NB4 (cell line): Measurements from ENCODE around the gene CIDEC.
"Not testable (repeated sequence)": the region's sequence is repeated elsewhere in the genome, so short reads cannot be mapped to it uniquely, and the experiment has no call there.

Experiments
- DNase-seq: peaks from one replicate; pipeline ENCODE4 v3.0.0; 2010; ENCODE audit warnings: low read depth
- H3K4me3 ChIP-seq: one replicate; pipeline ENCODE4 v1.5.1; 2011; ENCODE audit warnings: mild to moderate bottlenecking, low read depth, low read length, moderate library complexity
- CTCF ChIP-seq: IDR thresholded peaks from one replicate; pipeline ENCODE4 v1.5.1; 2012; ENCODE audit warnings: low read depth, low read length
- MAX ChIP-seq: IDR thresholded peaks from 2 replicates; pipeline ENCODE4 v1.6.1; 2011; ENCODE audit warnings: low read depth, low read length
- MYC ChIP-seq: IDR thresholded peaks from 2 replicates; pipeline ENCODE4 v1.6.1; 2011; ENCODE audit warnings: low read depth, low read length
- POLR2A ChIP-seq: IDR thresholded peaks from 2 replicates; pipeline ENCODE4 v1.6.1; 2011; ENCODE audit warnings: mild to moderate bottlenecking; ENCODE audit not compliant: insufficient read length; ENCODE audit errors: extremely low read depth

The CIDEC gene

GRCh38 chr3:9903238-9903624 lies 23.2 kb upstream of the CIDEC start:
- TF ChIP-seq POLR2A (no peak), MYC (no peak), MAX (no peak), CTCF (no peak)
- peak overlapping the region; percentile 82 for H3K4me3 ChIP-seq
- peak; percentile 45 for DNase-seq

- peak; percentile 80 for DNase-seq
- H3K4me3 ChIP-seq, result peak within 1 kb of the TSS; percentile 82
- TF ChIP-seq CTCF (no peak), MYC (no peak), POLR2A (peak; percentile 17), MAX (no peak)
Measured at GRCh38 chr3:9902372-9903237, 22.6 kb upstream of the CIDEC start, which contains the start of gene IL17RE. Gene IL17RE (plus strand): TSS chr3:9902848. CDS start chr3:9902933, 85 bp downstream.

- no peak for TF ChIP-seq CTCF
- no peak for TF ChIP-seq POLR2A
- no peak for TF ChIP-seq MAX
- no peak for TF ChIP-seq MYC
- peak; percentile 89 for DNase-seq
- peak overlapping the region; percentile 82 for H3K4me3 ChIP-seq
Measured at GRCh38 chr3:9901967-9902366, 21.9 kb upstream of the CIDEC start.

- DNase-seq, H3K4me3 ChIP-seq: not testable (repeated sequence)
Measured at GRCh38 chr3:9900965-9901415, 20.9 kb upstream of the CIDEC start.

- no peak overlapping the region for H3K4me3 ChIP-seq
- DNase-seq, result no peak
- no peak for TF ChIP-seq MAX
- no peak for TF ChIP-seq POLR2A
- TF ChIP-seq MYC, result no peak
- TF ChIP-seq CTCF, result no peak
Measured at GRCh38 chr3:9899289-9899791, 19.3 kb upstream of the CIDEC start.

- peak; percentile 61 for DNase-seq
- no peak for TF ChIP-seq CTCF
- TF ChIP-seq POLR2A, result no peak
- no peak for TF ChIP-seq MYC
- no peak overlapping the region for H3K4me3 ChIP-seq
Measured at GRCh38 chr3:9898467-9899241, 18.6 kb upstream of the CIDEC start.
